GM18517 (cell line): ENCODE measurements around the gene SLC20A1.
"Not testable (repeated sequence)": the region's sequence is repeated elsewhere in the genome, so short reads cannot be mapped to it uniquely, and the experiment has no call there.

Experiments
- ATAC-seq: cut with Tn5 transposase; IDR thresholded peaks from one replicate; pipeline ENCODE4 v1.9.1; 2021; ENCODE audit warnings: mild to moderate bottlenecking, moderate library complexity; ENCODE audit not compliant: unreplicated experiment

Gene SLC20A1

GRCh38 chr2:112706170-112706664, 60.5 kb downstream of the SLC20A1 start:
- no peak for ATAC-seq

- ATAC-seq, result not testable (repeated sequence)
These were observed 61.2 kb downstream of the SLC20A1 start for GRCh38 chr2:112706947-112707346.

GRCh38 chr2:112708968-112709367, 63.2 kb downstream of the SLC20A1 start:
- no peak for ATAC-seq

DNA sequence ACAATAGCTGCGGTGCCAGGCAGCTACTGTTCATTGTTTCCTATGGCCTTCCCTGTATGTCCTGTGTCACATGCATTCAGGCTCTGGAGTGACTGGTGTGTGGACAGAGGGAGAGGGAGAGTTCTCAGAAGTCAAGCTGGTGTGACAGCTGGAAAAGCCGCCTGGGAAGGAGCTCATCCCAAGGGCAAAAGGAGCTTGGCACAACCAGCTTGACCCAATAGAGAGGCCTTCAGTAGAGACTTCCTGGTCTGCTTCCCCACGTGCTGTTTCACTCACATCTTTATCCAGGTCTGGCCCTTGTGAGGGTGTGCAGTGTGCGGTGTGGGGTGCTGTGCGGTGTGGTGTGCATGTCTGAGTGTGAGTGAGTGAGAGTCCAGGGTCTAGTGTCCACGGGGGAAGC, 64.0 kb downstream of the SLC20A1 start:
- no peak for ATAC-seq

DNA sequence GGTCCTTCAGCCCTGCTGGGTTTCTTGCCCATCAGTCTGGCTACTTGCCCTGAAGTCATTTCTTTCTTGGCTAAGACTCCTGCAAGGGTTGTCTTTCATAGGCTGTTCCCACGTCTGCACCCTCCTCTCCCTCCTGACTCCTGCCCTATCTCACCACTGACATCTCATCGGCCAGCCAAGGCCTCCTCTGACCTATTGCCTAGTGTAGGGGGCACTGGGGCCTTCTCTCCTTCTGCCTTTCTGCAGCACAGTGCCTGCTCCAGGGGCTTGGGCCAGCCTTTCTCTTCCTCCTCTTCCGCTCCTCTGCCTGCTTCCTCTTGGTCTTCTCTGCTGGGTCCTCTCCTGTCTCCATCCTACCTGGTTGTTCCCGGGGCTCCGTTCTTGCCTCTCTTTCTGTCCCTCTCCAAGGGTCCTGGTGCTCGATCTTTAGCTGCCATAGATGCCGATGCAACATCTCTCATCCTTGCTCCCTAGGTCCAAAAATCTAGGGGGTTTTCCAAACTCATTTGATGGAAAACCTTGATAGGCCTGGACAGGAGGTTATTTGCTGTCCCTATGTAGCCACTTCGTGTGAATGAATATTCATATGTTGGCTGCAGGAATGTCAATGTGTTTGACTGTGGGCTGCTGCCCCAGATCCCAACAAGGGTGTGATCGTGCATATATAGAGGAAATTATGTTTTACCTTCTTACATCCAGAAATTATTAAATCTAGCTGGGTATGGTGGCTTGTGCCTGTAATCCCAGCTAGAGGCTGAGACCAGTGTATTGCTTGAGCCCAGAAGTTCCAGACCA, 65.4 kb downstream of the SLC20A1 start:
- ATAC-seq, result no peak

GRCh38 chr2:112712465-112712864, 66.7 kb downstream of the SLC20A1 start:
- ATAC-seq, result no peak

- ATAC-seq, result no peak
These were observed 67.3 kb downstream of the SLC20A1 start for GRCh38 chr2:112712903-112713584.
